Activated T-helper 9 cell treated with anti-CD3 and anti-CD28 coated beads, Interleukin-2, amount 50 U/mL, for 16 hours (primary cell): ENCODE data around the gene KRTAP10-8.
"Not testable (repeated sequence)": the region's sequence is repeated elsewhere in the genome, so short reads cannot be mapped to it uniquely, and the experiment has no call there.

ENCODE experiments used
- DNase-seq: peaks from one replicate; pipeline ENCODE4 v3.0.0-alpha.2; 2020; ENCODE audit warnings: low read depth

The KRTAP10-8 gene

GRCh38 chr21:44646366-44647221, 34.7 kb downstream of the KRTAP10-8 start, which contains the start of gene KRTAP10-11:
TSS of gene KRTAP10-11 (plus strand) at chr21:44646414. CDS start at chr21:44646459, 45 bp downstream.
- not testable (repeated sequence) for DNase-seq

- DNase-seq: no peak
Measured at GRCh38 chr21:44647222-44647552, 35.3 kb downstream of the KRTAP10-8 start.

- DNase-seq: no peak
Measured at GRCh38 chr21:44648557-44649311, 36.9 kb downstream of the KRTAP10-8 start.

- DNase-seq: no peak
Measured at GRCh38 chr21:44649521-44650100, 37.7 kb downstream of the KRTAP10-8 start.

GRCh38 chr21:44650265-44650972, 38.5 kb downstream of the KRTAP10-8 start:
- no peak for DNase-seq

- no peak for DNase-seq
Measured at GRCh38 chr21:44650973-44651675, 39.2 kb downstream of the KRTAP10-8 start.

- no peak for DNase-seq
Measured at GRCh38 chr21:44653123-44653522, 41.2 kb downstream of the KRTAP10-8 start.

GRCh38 chr21:44653656-44654575, 42.0 kb downstream of the KRTAP10-8 start:
- DNase-seq: peak; percentile 18

- no peak for DNase-seq
Measured at GRCh38 chr21:44654576-44655175, 42.8 kb downstream of the KRTAP10-8 start, which contains the start of gene KRTAP12-4. TSS of gene KRTAP12-4 (minus strand) at chr21:44654659. CDS start at chr21:44654614, 45 bp downstream.

- DNase-seq: no peak
Measured at GRCh38 chr21:44656868-44657267, 45.0 kb downstream of the KRTAP10-8 start.

- no peak for DNase-seq
Measured at GRCh38 chr21:44657635-44658540, 46.0 kb downstream of the KRTAP10-8 start, which contains the start of gene KRTAP12-3. TSS of gene KRTAP12-3 (plus strand) at chr21:44657932. CDS start at chr21:44657980, 48 bp downstream.

GRCh38 chr21:44658541-44658910, 46.6 kb downstream of the KRTAP10-8 start:
- DNase-seq: no peak

- DNase-seq: no peak
Measured at GRCh38 chr21:44658913-44659595, 47.2 kb downstream of the KRTAP10-8 start.

GRCh38 chr21:44661567-44661966, 49.7 kb downstream of the KRTAP10-8 start:
- DNase-seq: not testable (repeated sequence)
